G401 (cell line): Measurements from ENCODE around the gene LAT. TPM values are rescaled to one million over a fixed set of nuclear protein-coding genes. Genes with fewer than 3 reads are reported as not detected.
"Not testable (repeated sequence)": the region's sequence is repeated elsewhere in the genome, so short reads cannot be mapped to it uniquely, and the experiment has no call there.

Source experiments
- DNase-seq: peaks from one replicate; pipeline ENCODE4 v3.0.0-alpha.2; 2015; ENCODE audit warnings: low spot score
- in situ Hi-C: cut with HindIII; loops from 2 replicates; pipeline ENCODE4 v1.10.0; 2016; ENCODE audit warnings: low sequenced_read_pairs, mixed read lengths
- total RNA-seq: library from RNA; depleted of rRNA; stranded (reverse); fragments of >200 nt; shearing (Covaris generic); gene quantifications from 2 replicates; pipeline ENCODE4 v1.2.3, GENCODE V29; 2014

The LAT gene
- total RNA-seq, 1 experiment from 2014 or later: 7.4 TPM

DNA sequence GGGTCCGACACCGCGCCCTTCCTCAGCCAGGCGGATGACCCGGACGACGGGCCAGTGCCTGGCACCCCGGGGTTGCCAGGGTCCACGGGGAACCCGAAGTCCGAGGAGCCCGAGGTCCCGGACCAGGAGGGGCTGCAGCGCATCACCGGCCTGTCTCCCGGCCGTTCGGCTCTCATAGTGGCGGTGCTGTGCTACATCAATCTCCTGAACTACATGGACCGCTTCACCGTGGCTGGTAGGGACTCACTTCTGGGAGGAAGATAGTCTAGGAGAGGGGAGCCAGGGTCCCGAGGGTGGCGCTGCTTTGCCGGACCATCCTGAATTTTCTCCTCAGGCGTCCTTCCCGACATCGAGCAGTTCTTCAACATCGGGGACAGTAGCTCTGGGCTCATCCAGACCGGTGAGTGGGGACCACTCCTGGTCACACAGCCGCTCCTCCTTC lies 9.7 kb upstream of the LAT start:
- in situ Hi-C loops: no loop called here

DNA sequence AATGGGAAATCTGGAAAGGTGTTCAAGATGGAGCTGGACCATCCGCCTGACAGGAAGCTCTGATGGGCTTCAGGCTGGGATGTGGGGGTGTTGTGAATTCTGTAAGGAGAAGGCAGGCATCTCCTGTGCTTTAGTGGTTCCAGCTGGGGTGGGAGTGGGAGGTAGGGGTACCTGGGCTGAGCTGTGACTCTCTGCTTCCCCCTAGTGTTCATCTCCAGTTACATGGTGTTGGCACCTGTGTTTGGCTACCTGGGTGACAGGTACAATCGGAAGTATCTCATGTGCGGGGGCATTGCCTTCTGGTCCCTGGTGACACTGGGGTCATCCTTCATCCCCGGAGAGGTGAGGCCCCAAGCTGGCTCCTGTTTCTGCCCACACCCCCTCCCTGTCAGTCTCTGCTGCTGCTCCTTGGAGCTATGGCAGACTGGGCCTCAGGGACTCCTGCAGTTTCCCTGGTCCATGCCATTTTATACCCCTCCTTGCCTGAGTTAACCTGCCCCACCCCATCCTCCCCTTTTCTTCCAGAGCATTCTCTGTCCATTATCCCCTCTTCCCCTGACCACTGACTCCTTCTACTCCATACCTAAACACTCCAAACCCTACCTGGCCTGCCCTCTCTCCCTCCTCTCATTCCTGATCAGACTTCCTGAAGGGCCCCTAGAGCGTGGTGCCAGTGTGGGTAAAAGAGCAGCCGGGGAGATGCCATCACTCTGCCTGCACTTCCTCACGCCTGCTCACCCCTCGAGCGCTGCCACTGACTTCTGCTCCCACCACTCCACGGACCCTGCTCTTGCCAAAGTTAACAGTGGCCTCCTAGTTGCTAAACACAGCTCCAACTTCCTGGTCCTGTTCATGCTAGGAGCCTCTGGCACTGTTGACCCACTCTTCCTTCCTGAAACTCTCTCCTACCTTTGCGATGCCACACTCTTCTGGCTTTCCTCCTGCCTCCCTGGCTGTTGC lies 6.9 kb upstream of the LAT start:
- in situ Hi-C loops: no loop called here
- peak; percentile 18 for DNase-seq

More for the DNA sequence above, 9.7 kb upstream of the LAT start:
- no peak for DNase-seq

DNA sequence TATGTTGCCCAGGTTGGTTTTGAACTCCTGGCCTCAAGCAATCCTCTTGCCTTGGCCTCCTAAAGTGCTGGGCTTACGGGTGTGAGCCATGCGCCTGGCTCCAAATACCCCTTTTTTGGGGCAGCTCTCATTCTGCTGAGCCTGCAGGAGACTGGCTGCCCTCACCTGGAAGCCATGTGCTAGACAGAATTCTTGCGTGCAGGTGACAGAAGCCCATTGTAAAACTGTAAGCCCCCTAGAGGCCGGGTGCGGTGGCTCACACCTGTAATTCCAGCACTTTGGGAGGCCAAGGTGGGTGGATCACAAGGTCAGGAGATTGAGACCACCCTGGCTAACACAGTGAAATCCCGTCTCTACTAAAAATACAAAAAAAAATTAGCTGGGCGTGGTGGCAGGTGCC lies 4.5 kb upstream of the LAT start:
- in situ Hi-C loops, DNase-seq: not testable (repeated sequence)

GRCh38 chr16:28980929-28981328 lies 3.9 kb upstream of the LAT start:
- DNase-seq: no peak
- in situ Hi-C loops: no loop called here

DNA sequence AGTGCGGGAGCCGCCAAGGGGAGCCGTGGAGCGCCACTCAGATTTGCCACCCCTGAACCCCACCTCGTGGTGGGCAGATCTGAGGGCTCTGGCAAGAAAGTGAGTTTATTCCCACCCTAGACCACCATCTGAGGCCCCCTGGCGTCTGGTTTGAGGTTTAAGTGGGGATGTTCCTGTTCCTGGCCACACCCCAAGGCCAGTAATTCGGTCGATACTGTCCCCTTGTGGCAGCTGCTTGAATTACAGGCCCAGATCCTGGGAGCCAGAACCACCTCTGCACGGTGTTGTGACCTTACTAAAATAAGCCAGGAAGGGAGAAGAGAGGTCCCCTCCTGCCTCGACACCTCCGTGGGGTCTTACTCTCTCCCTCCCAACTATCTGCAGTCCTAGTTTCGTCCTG lies 3.3 kb upstream of the LAT start:
- in situ Hi-C loops: no loop called here
- no peak for DNase-seq

GRCh38 chr16:28982418-28982817 lies 2.4 kb upstream of the LAT start:
- no peak for DNase-seq
- in situ Hi-C loops: no loop called here

GRCh38 chr16:28982949-28983348 lies 1.9 kb upstream of the LAT start:
- in situ Hi-C loops: no loop called here
- DNase-seq: no peak

GRCh38 chr16:28983644-28984043 lies 1.2 kb upstream of the LAT start:
- no peak for DNase-seq
- in situ Hi-C loops: no loop called here

DNA sequence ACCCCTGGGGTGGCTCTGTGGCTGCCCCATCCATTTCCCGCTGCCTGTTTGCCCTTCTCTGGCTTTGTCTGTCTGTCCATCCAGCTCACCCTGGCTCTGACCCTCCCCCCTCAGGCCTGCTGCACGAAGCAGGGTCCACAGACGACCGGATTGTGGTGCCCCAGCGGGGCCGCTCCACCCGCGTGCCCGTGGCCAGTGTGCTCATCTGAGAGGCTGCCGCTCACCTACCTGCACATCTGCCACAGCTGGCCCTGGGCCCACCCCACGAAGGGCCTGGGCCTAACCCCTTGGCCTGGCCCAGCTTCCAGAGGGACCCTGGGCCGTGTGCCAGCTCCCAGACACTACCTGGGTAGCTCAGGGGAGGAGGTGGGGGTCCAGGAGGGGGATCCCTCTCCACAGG lies 761 bp upstream of the LAT start:
- DNase-seq: no peak
- in situ Hi-C loops: no loop called here

DNA sequence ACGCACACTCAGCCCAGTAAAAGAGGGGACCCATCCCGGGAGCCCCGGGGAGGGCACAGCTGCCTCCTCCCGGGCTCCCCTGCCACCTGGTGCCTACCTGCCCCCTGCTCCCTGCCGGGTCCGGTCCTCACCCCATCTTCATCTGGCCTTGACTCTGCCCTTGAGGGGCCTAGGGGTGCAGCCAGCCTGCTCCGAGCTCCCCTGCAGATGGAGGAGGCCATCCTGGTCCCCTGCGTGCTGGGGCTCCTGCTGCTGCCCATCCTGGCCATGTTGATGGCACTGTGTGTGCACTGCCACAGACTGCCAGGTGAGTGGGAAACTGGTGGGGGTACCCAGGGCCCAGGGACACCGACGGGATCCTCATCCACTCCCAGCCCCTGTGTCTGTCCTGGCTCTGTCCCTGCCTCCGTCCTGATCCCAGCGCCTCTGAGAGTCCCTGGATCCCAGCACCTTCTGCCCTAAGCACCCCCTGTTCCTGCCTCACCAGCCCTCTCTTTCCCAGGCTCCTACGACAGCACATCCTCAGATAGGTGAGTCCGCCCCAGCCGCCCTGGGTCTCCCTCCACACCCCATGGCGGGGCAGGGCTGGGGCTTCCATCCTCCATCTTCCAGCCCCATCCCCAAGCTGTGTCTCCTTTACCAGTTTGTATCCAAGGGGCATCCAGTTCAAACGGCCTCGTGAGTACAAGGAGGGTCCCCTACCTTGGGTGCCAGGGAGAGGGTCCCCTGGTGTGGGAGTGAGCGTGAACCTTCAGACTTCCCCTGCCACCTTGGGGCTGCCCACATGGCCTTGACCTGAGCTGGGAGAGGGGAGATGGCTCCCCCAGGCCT lies 574 bp downstream of the LAT start:
- in situ Hi-C loops: no loop called here
- no peak for DNase-seq

DNA sequence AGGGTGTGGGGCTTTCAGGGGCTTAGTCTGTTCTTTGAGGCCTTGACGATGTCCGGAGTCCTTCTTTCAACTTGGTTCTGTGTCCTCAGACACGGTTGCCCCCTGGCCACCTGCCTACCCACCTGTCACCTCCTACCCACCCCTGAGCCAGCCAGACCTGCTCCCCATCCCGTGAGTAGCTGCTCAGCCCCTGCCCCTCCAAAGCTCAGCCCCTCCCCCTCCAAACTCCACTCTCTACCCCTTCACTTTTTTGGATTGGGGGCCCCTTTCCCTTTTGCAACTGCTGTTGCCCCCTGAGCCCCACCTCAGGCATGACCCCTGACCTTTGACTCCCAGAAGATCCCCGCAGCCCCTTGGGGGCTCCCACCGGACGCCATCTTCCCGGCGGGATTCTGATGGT lies 1.2 kb downstream of the LAT start:
- DNase-seq: no peak
- in situ Hi-C loops: no loop called here

GRCh38 chr16:28986492-28986891 lies 1.6 kb downstream of the LAT start:
- no peak for DNase-seq
- in situ Hi-C loops: no loop called here

DNA sequence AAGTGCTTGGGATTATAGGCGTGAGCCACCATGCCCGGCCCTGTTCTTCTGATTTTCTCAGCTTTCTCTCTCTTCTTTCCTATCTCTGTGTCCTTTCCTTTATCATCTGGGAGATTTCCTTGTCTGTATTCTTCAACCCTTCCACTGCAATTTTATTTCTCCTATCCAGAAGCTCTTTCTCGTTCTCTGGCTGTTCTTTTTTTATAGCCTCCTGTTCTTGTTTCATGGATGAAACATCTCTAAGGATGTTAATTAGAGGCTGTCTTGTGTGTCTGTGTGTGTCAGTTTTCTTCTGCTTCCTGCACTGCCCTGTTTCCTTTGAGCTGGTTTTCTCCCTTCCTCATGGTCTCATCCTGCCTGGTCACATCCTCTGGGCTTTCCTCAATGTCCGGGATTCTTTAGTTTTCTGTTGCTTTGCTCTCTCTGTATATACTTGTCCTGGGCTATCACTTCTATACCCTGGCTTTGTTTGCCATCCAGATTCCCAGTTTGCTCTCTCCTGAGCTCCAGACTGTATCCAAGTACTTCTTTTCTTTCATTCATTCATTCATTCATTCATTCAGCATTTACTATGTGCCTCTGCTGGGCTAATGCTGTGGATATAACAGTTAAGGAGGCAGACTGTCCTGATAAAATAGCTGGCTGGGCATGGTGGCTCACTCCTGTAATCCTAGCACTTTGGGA lies 2.5 kb downstream of the LAT start:
- in situ Hi-C loops: no loop called here
- no peak for DNase-seq

- no peak for DNase-seq
- in situ Hi-C loops: no loop called here
Observed at GRCh38 chr16:28989363-28989762, 4.5 kb downstream of the LAT start.

DNA sequence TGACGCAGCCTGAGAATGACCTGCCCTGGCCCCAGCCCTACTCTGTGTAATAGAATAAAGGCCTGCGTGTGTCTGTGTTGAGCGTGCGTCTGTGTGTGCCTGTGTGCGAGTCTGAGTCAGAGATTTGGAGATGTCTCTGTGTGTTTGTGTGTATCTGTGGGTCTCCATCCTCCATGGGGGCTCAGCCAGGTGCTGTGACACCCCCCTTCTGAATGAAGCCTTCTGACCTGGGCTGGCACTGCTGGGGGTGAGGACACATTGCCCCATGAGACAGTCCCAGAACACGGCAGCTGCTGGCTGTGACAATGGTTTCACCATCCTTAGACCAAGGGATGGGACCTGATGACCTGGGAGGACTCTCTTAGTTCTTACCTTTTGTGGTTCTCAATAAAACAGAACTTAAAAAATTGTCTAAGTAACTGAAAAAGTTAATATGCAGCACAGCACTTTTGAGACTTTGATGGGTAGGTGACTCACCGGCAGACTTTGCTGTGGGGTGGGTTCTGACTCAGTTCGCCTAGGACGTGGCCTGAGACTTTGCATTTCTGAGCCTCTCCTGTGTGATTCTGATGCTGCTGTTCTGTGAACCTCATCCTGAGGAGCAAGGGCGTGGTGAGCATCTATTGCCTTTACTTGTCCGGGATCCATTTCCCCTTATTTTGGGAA lies 5.7 kb downstream of the LAT start:
- in situ Hi-C loops: no loop called here
- no peak for DNase-seq

DNA sequence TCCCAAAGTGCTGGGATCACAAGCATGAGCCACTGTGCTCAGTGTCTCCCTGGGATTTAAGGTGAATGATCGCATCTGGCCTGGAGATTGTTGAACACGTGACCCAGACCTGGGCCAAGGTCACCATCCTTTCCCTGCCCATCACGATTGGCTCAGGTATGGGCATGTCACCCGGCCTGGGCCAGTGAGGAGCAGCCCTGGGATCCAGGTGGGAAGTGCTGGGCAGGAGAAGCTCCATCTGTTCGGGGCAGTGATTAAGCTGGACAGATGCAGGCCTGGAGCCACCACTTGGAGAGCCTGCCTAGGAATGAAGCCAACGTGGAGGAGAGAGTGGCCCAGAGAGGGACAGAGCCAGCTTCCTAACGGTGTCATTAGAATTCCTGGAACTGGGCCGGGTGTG lies 6.8 kb downstream of the LAT start:
- in situ Hi-C loops: no loop called here
- no peak for DNase-seq

- DNase-seq: no peak
- in situ Hi-C loops: no loop called here
Observed at GRCh38 chr16:28992496-28992895, 7.6 kb downstream of the LAT start.

- no peak for DNase-seq
- in situ Hi-C loops: no loop called here
Observed at GRCh38 chr16:28998837-28999236, 14.0 kb downstream of the LAT start.

DNA sequence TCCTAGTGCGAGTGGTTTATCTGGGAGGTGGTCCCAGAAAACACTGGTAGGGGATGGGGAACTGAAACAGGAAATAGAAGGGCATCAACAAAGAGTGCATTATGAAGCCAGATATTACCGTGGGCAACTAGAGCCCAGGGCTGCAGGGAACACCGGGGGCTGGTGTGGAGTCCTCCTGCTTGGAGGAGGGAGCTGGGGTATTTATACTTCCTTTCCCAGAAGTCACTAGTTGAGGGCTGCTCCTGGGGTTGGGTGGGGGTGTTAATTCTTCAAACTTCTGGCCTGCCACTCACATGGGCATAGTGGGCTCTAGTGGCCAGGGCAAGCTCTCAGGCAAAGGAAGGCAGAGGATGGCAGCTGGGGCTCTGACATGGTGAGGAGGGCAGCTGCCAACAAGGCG lies 14.7 kb downstream of the LAT start:
- in situ Hi-C loops: no loop called here
- DNase-seq: no peak
